Mesendoderm (in vitro differentiated cells): ENCODE results near the gene LMBR1.

Experiments
- DNase-seq: peaks from one replicate; pipeline ENCODE4 v3.0.0; 2013
- H2AK5ac ChIP-seq: 2 replicates; pipeline ENCODE4 v1.6.1; 2013; ENCODE audit warnings: low read length, inconsistent platforms
- H2BK120ac ChIP-seq: 2 replicates; pipeline ENCODE4 v1.6.1; 2013; ENCODE audit warnings: low read depth, mild to moderate bottlenecking, low read length, moderate library complexity, mixed read lengths
- H2BK15ac ChIP-seq: replicated peaks from 2 replicates; pipeline ENCODE4 v1.6.1; 2013; ENCODE audit warnings: low read depth, mild to moderate bottlenecking, moderate library complexity
- H2BK5ac ChIP-seq: 2 replicates; pipeline ENCODE4 v1.6.1; 2013; ENCODE audit warnings: low read length, inconsistent platforms
- H3K18ac ChIP-seq: 2 replicates; pipeline ENCODE4 v1.6.1; 2013; ENCODE audit warnings: mild to moderate bottlenecking, low read length, mixed read lengths
- H3K23ac ChIP-seq: one replicate; pipeline ENCODE4 v1.6.1; 2013; ENCODE audit warnings: low read length
- H3K27ac ChIP-seq: 2 replicates; pipeline ENCODE4 v1.5.1; 2013; ENCODE audit warnings: low read depth, mild to moderate bottlenecking, inconsistent platforms, low read length, moderate library complexity
- H3K27me3 ChIP-seq: 2 replicates; pipeline ENCODE4 v1.6.1; 2013; ENCODE audit warnings: low read length, control low read depth, mild to moderate bottlenecking, inconsistent platforms; ENCODE audit not compliant: insufficient read depth, poor library complexity
- H3K36me3 ChIP-seq: 2 replicates; pipeline ENCODE4 v1.6.1; 2013; ENCODE audit warnings: low read length, inconsistent platforms; ENCODE audit not compliant: control insufficient read depth, insufficient read depth
- H3K4ac ChIP-seq: one replicate; pipeline ENCODE4 v1.6.1; 2013; ENCODE audit warnings: low read depth, mild to moderate bottlenecking, low read length, moderate library complexity
- H3K4me1 ChIP-seq: 2 replicates; pipeline ENCODE4 v1.6.1; 2013; ENCODE audit warnings: low read depth, low read length, inconsistent platforms; ENCODE audit not compliant: control insufficient read depth
- H3K4me2 ChIP-seq: 2 replicates; pipeline ENCODE4 v1.6.1; 2013; ENCODE audit warnings: low read length
- H3K4me3 ChIP-seq: 2 replicates; pipeline ENCODE4 v1.5.1; 2013; ENCODE audit warnings: mild to moderate bottlenecking, low read length
- H3K56ac ChIP-seq: one replicate; pipeline ENCODE4 v1.6.1; 2013; ENCODE audit warnings: low read length
- H3K79me1 ChIP-seq: 2 replicates; pipeline ENCODE4 v1.6.1; 2013; ENCODE audit warnings: low read length, inconsistent platforms
- H3K79me2 ChIP-seq: 2 replicates; pipeline ENCODE4 v1.6.1; 2013; ENCODE audit warnings: mild to moderate bottlenecking, low read length; ENCODE audit not compliant: control insufficient read depth, insufficient read depth
- H3K9ac ChIP-seq: 2 replicates; pipeline ENCODE4 v1.6.1; 2013; ENCODE audit warnings: low read length, inconsistent platforms
- H4K5ac ChIP-seq: one replicate; pipeline ENCODE4 v1.6.1; 2013; ENCODE audit warnings: low read length
- H4K8ac ChIP-seq: one replicate; pipeline ENCODE4 v1.6.1; 2013; ENCODE audit warnings: low read depth, mild to moderate bottlenecking, control low read depth, low read length, moderate library complexity
- WGBS: extraction: QIAGEN DNeasy Blood & Tissue Kit; methylation state at CpG from one replicate; pipeline ENCODE4 v1.1.7; 2013; ENCODE audit warnings: low lambda C conversion rate, missing lambda C conversion rate; ENCODE audit not compliant: insufficient coverage; ENCODE audit errors: extremely low coverage; 5-methylcytosine and 5-hydroxymethylcytosine counted together

LMBR1 gene

GRCh38 chr7:156823435-156823834, 69.5 kb downstream of the LMBR1 start:
- H3K79me2 ChIP-seq, result no peaks in the 10 kb centered on the region
- no peaks in the 10 kb centered on the region for H3K27me3 ChIP-seq
- H3K4ac ChIP-seq, result no peak overlapping the region
- no peak overlapping the region for H3K9ac ChIP-seq
- no peaks in the 10 kb centered on the region for H3K79me1 ChIP-seq
- H3K4me1 ChIP-seq, result no peaks in the 10 kb centered on the region
- H2BK120ac ChIP-seq, result no peak overlapping the region
- no peak overlapping the region for H2AK5ac ChIP-seq
- H3K27ac ChIP-seq, result no peak overlapping the region
- H3K18ac ChIP-seq, result no peak overlapping the region
- no peak overlapping the region for H2BK15ac ChIP-seq
- no peak overlapping the region for H3K4me3 ChIP-seq
- H4K5ac ChIP-seq, result no peak overlapping the region
- no peak overlapping the region for H2BK5ac ChIP-seq
- no peak overlapping the region for H3K56ac ChIP-seq
- no CpG with 5 or more reads among the region's 4 CpGs for WGBS
- H3K4me2 ChIP-seq, result no peak overlapping the region
- DNase-seq, result no peak
- H3K36me3 ChIP-seq, result peaks cover 1% of the 10 kb centered on the region
- H3K23ac ChIP-seq, result no peak overlapping the region
- no peak overlapping the region for H4K8ac ChIP-seq

GRCh38 chr7:156820445-156821063, 72.4 kb downstream of the LMBR1 start:
- no peak overlapping the region for H3K4me2 ChIP-seq
- no peak overlapping the region for H2BK15ac ChIP-seq
- H3K79me2 ChIP-seq, result no peaks in the 10 kb centered on the region
- H3K79me1 ChIP-seq, result no peaks in the 10 kb centered on the region
- peaks cover 1% of the 10 kb centered on the region for H3K36me3 ChIP-seq
- H3K4ac ChIP-seq, result no peak overlapping the region
- H3K27ac ChIP-seq, result no peak overlapping the region
- no peaks in the 10 kb centered on the region for H3K4me1 ChIP-seq
- no peak overlapping the region for H3K9ac ChIP-seq
- H2BK5ac ChIP-seq, result no peak overlapping the region
- DNase-seq, result peak; percentile 27
- H3K23ac ChIP-seq, result no peak overlapping the region
- H3K27me3 ChIP-seq, result no peaks in the 10 kb centered on the region
- no peak overlapping the region for H3K56ac ChIP-seq
- H4K8ac ChIP-seq, result no peak overlapping the region
- H4K5ac ChIP-seq, result no peak overlapping the region
- no peak overlapping the region for H3K18ac ChIP-seq
- H3K4me3 ChIP-seq, result no peak overlapping the region
- WGBS, result no CpG with 5 or more reads among the region's 8 CpGs
- no peak overlapping the region for H2BK120ac ChIP-seq
- H2AK5ac ChIP-seq, result no peak overlapping the region

GRCh38 chr7:156819733-156820295, 73.2 kb downstream of the LMBR1 start:
- Histone ChIP-seq H3K23ac (no peak overlapping the region), H3K27ac (no peak overlapping the region), H2AK5ac (no peak overlapping the region), H3K4me3 (no peak overlapping the region), H2BK5ac (no peak overlapping the region), H3K27me3 (no peaks in the 10 kb centered on the region), H3K4me1 (no peaks in the 10 kb centered on the region), H3K79me1 (no peaks in the 10 kb centered on the region), H3K36me3 (peaks cover under 1% of the 10 kb centered on the region), H3K9ac (no peak overlapping the region), H3K56ac (no peak overlapping the region), H4K5ac (no peak overlapping the region), H2BK15ac (no peak overlapping the region), H3K4ac (no peak overlapping the region), H3K79me2 (no peaks in the 10 kb centered on the region), H3K18ac (no peak overlapping the region), H2BK120ac (no peak overlapping the region), H4K8ac (no peak overlapping the region), H3K4me2 (no peak overlapping the region)
- peak; percentile 59 for DNase-seq
- WGBS, result no CpG with 5 or more reads among the region's 5 CpGs

GRCh38 chr7:156818133-156818532, 74.8 kb downstream of the LMBR1 start:
- H3K18ac ChIP-seq, result no peak overlapping the region
- H2BK15ac ChIP-seq, result no peak overlapping the region
- no peaks in the 10 kb centered on the region for H3K79me2 ChIP-seq
- H3K36me3 ChIP-seq, result no peaks in the 10 kb centered on the region
- no peak overlapping the region for H3K56ac ChIP-seq
- no peaks in the 10 kb centered on the region for H3K79me1 ChIP-seq
- no peaks in the 10 kb centered on the region for H3K4me1 ChIP-seq
- H3K27ac ChIP-seq, result no peak overlapping the region
- H3K4me3 ChIP-seq, result no peak overlapping the region
- no CpG with 5 or more reads among the region's 2 CpGs for WGBS
- no peak overlapping the region for H3K23ac ChIP-seq
- no peaks in the 10 kb centered on the region for H3K27me3 ChIP-seq
- no peak overlapping the region for H2BK120ac ChIP-seq
- no peak overlapping the region for H3K4me2 ChIP-seq
- DNase-seq, result no peak
- no peak overlapping the region for H2AK5ac ChIP-seq
- H3K4ac ChIP-seq, result no peak overlapping the region
- H4K8ac ChIP-seq, result no peak overlapping the region
- no peak overlapping the region for H3K9ac ChIP-seq
- H2BK5ac ChIP-seq, result no peak overlapping the region
- no peak overlapping the region for H4K5ac ChIP-seq

- H3K4me2 ChIP-seq, result no peak overlapping the region
- 100% methylated on average over 1 of the region's 1 CpG for WGBS
These were observed 75.9 kb downstream of the LMBR1 start for GRCh38 chr7:156816943-156817572.

More at GRCh38 chr7:156816943-156817572, 75.9 kb downstream of the LMBR1 start:
- no peak overlapping the region for H3K27ac ChIP-seq
- no peaks in the 10 kb centered on the region for H3K79me1 ChIP-seq
- H2BK15ac ChIP-seq, result no peak overlapping the region
- H3K23ac ChIP-seq, result no peak overlapping the region
- no peak overlapping the region for H3K56ac ChIP-seq
- H3K18ac ChIP-seq, result no peak overlapping the region
- no peak overlapping the region for H2AK5ac ChIP-seq
- H3K4me3 ChIP-seq, result no peak overlapping the region
- H3K79me2 ChIP-seq, result no peaks in the 10 kb centered on the region
- H2BK120ac ChIP-seq, result no peak overlapping the region
- no peaks in the 10 kb centered on the region for H3K4me1 ChIP-seq
- H3K27me3 ChIP-seq, result no peaks in the 10 kb centered on the region
- H4K5ac ChIP-seq, result no peak overlapping the region
- no peak overlapping the region for H3K4ac ChIP-seq
- H3K36me3 ChIP-seq, result no peaks in the 10 kb centered on the region
- no peak overlapping the region for H3K9ac ChIP-seq
- DNase-seq, result no peak
- H2BK5ac ChIP-seq, result no peak overlapping the region
- H4K8ac ChIP-seq, result no peak overlapping the region
